Fibroblast of pulmonary artery (primary cell): ENCODE results near the gene TSPAN14.
"Not testable (repeated sequence)": the region's sequence is repeated elsewhere in the genome, so short reads cannot be mapped to it uniquely, and the experiment has no call there.

Experiments
- DNase-seq: peaks from one replicate; pipeline ENCODE4 v3.0.0-alpha.2; 2010; ENCODE audit warnings: low read depth
- H3K4me3 ChIP-seq: replicated peaks from 2 replicates; pipeline ENCODE4 v1.5.1; 2011; ENCODE audit warnings: low read depth, mild to moderate bottlenecking, control low read depth, low read length, moderate library complexity
- TF ChIP-seq, protein P1 (sequence below): IDR thresholded peaks from 2 replicates; pipeline ENCODE4 v1.5.1; 2011; ENCODE audit warnings: mild to moderate bottlenecking, control low read depth, low read length, inconsistent platforms; ENCODE audit errors: missing control alignments

The TSPAN14 gene

DNA sequence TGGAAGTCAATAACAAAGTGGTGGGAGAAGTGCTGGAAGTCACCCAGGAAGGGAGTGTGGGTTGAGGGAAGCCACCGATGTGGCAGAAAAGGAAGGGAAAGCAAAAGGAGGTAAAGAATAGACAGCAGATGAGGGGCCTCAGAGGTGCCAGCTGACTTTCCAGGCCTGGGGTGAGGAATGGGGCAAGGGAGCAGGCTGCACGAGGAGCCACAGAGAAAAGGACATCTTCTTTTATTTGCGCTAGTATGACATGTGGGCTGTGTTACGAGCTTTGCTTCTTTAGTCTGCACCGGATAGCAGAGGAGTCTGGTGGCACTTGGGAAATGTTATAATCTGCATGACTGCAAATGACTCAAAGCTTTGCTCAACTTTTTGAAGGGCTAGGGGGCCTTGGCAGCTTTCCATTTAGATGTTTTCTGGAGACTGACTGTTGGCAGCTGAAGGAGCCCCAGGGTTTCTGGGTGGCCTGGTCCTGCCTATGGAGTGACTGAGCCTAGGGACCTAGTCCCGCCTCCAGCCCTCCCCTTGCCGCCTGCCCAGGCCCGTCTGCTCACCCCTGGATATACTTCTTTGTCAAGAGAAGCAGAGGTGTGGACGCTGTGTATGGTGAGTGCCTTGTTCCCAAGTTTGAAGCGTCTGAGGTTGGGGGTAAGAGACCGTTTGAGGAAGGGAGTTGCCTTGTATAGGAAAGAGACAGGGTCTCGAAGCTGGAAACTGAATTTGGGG is 40.7 kb upstream of the TSPAN14 start:
- peak overlapping the region; percentile 43 for H3K4me3 ChIP-seq
- DNase-seq = peak; percentile 87
- TF ChIP-seq, protein P1, sequence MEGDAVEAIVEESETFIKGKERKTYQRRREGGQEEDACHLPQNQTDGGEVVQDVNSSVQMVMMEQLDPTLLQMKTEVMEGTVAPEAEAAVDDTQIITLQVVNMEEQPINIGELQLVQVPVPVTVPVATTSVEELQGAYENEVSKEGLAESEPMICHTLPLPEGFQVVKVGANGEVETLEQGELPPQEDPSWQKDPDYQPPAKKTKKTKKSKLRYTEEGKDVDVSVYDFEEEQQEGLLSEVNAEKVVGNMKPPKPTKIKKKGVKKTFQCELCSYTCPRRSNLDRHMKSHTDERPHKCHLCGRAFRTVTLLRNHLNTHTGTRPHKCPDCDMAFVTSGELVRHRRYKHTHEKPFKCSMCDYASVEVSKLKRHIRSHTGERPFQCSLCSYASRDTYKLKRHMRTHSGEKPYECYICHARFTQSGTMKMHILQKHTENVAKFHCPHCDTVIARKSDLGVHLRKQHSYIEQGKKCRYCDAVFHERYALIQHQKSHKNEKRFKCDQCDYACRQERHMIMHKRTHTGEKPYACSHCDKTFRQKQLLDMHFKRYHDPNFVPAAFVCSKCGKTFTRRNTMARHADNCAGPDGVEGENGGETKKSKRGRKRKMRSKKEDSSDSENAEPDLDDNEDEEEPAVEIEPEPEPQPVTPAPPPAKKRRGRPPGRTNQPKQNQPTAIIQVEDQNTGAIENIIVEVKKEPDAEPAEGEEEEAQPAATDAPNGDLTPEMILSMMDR = no peak

DNA sequence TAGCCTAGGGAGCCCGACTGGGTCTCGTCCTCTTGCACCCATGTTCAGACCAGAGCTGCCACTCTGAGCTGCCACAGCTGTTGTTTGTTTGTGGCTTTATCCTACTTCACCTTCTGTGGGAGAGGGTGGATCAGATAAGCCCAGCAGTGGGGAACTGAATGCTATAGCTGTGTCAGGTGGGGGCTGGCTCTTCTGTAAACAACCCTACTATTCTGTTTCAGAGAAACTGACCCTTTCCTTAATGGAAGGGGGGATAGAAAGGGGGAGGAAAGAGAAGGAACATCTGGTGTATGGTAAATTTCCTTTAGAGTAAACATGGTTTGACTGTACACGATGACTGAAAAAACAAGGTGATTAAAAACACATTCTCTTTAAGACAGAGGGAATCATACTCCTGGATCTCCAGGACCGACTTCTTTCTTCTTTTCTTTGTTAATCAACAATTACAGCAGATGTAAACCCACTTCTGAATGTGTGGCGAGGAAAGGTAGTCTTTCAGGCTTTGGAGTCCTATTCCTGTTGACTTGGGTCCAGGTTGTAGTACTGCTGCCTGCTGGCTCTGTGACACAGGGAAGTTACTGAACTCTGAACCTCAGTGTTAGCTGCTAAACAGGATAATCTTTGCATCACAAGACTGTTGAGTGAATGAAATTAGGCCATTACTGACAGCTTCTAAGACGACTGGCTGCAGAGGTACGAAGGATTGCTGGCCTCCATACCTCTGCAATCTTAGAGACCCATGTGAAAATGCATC is 39.8 kb upstream of the TSPAN14 start:
- TF ChIP-seq, protein P1 = no peak
- H3K4me3 ChIP-seq = peak overlapping the region; percentile 43
- peak; percentile 42 for DNase-seq

DNA sequence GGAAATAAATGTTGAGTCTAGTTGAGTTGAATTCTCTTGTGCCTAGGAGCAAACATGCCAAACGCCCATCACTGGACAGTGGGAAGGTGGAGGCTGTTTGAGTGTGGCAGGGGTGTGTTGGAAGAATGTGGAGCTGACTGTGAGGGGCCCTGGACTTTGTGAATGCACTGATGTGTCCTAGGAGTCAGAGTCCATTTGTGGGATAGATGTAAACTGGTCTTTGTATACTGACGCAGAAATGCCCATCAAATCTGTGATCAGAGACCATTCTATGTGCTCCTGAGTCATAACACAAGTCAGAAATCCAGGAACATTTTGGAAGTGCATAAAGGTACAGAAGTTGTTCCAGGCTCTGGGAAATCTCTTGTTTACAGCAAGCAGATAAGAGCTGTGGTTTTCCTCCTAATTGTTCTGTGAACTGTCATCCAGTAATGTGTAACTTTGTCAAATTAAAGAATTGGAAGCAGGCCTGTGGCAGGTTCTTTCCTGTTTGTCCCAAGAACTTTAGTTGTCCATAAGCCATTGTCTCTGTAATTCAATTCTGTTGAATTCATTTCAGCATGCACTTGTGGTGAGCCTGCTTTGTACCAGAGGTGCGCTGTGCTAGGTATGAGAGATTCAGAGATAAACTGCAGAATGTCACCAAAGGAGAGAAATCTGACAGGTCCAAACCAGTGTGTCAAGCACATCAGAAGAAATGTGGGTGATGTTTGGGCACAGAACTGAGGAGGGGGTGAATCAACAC is 38.2 kb upstream of the TSPAN14 start:
- H3K4me3 ChIP-seq = peak overlapping the region; percentile 43
- TF ChIP-seq, protein P1 = no peak
- peak; percentile 39 for DNase-seq

DNA sequence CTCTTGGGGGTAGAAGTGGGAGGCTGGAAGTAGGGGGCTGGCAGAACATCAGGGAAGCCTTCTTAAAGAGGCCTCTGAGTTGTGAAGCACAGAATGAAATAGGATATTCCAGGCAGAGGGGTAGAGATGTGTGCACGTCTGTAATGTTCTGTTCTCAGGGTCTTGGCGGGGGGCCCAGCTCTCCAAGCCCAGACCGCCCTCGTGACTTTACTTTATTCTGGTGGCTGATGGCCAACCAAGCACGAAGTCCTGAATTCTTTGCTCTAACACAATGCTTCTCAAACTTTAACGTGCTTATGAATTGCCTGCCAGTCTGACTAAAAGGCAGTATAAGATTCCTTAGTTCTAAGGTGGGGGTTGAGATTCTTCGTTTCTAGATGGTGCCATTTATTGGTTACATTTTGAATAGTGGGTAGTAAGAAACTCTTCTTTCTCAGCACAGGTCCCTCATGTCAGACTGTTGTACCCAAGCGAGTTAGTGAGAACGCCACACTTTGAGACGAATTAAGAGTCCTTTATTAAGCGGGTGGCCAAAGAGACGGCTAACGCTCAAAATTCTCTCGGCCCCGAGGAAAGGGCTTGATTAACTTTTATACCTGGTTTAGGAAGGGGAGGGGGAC is 37.5 kb upstream of the TSPAN14 start:
- TF ChIP-seq, protein P1 = no peak
- H3K4me3 ChIP-seq = peak overlapping the region; percentile 9
- peak; percentile 90 for DNase-seq

DNA sequence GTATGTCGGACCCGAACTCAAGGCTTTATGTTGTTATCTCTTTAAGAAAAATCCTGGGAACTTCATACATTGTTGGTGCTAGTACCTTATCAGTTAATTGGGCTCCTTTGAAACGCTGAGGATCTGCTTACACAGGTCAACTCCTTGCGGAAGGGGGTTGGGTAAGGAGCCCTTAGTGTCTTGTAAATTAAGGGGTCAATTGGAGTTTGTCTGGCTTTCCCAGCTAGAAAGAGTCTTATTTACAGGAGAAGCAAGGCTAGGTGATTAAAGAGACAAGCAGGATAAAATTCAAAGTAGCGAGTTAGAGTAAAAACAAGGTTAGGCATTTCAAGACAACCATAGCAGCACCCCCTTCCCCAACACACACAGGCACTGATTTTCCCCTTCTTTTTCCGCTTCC is 36.9 kb upstream of the TSPAN14 start:
- not testable (repeated sequence) for DNase-seq

DNA sequence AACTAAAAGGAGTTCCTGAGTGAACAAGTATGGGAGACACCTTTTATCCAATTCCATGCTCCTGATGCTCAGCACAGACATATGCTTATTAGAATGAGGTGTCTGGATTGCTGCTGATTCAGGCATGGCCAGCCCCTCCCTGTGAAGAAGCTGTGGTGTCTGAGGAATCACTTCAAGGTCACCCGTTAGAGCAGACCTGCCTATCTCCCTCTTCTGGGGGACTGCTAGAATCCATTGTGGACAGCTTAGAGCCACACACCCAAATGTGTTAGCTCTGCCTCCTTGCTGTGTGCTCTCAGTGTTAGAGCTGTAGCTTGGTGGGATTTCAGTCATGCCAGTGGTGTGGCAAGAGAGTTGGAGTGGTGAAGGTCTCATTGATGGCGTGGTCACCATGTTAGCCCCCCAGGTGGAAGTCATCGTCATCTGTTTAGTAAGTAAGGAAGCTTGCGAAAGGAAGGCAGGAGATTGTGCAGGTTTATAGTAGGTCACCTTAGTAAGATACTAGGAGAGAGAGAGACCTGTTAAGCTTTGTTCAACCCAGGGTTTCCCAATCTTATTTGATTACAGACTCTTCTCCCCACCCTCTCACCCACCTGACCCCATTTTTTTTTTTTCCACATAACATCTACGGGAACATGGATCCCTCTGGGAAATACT is 32.9 kb upstream of the TSPAN14 start:
- no peak overlapping the region for H3K4me3 ChIP-seq
- TF ChIP-seq, protein P1 = no peak
- no peak for DNase-seq

More for the DNA sequence above, 36.9 kb upstream of the TSPAN14 start:
- not testable (repeated sequence) for H3K4me3 ChIP-seq
